ENCODE data around the gene SCGB1A1. TPM values are rescaled to one million over a fixed set of nuclear protein-coding genes. Genes with fewer than 3 reads are reported as not detected.
A peak's percentile ranks its signal among the peaks of the same experiment; 100 is the strongest.

The SCGB1A1 gene
- total and polyA plus RNA-seq, 4 donors, result not detected

GRCh38 chr11:62400760-62401159 is 18.1 kb upstream of the SCGB1A1 start:
- no peaks in the 10 kb centered on the region for H3K27me3 ChIP-seq (ENCODE audit: control insufficient read depth in 4 of 4, insufficient read depth in 4 of 4, low read length in 3 of 4)
- TF ChIP-seq YY1 (IDR thresholded peaks at IDR 0.05), result no peak
- peak; percentile 9 for TF ChIP-seq SP1 (IDR thresholded peaks at IDR 0.05)
- no peak for TF ChIP-seq JUND (IDR thresholded peaks at IDR 0.05)
- TF ChIP-seq MAX (IDR thresholded peaks at IDR 0.05), result no peak
- TF ChIP-seq CTCF (IDR thresholded peaks at IDR 0.05; ENCODE audit: low read depth, low read length, missing input control), result no peak
- peak; percentile 93 for TF ChIP-seq NR2F2 (IDR thresholded peaks at IDR 0.05)
- no peak overlapping the region for H3K9ac ChIP-seq (ENCODE audit: low read depth in 1 of 2, low read length in 2 of 2)
- 66% methylated on average over 9 of the region's 9 CpGs for WGBS
- H3K27ac ChIP-seq (ENCODE audit: low read depth in 1 of 2, low read length in 2 of 2), result no peak overlapping the region
- no peak overlapping the region for H3K4me3 ChIP-seq (ENCODE audit: low read depth in 1 of 3, low read length in 3 of 3)
- H3K4me1 ChIP-seq (ENCODE audit: control insufficient read depth in 4 of 4, insufficient read depth in 4 of 4, low read length in 3 of 4), result peaks cover 8 to 27% (median 11%) of the 10 kb centered on the region in 4 donors
- no peak for DNase-seq (ENCODE audit: low spot score)
- no peaks in the 10 kb centered on the region for H3K36me3 ChIP-seq (ENCODE audit: control insufficient read depth in 4 of 4, insufficient read depth in 3 of 4, low read depth in 1 of 4, low read length in 3 of 4)
- H3K9me3 ChIP-seq (ENCODE audit: control insufficient read depth in 4 of 4, low read length in 3 of 4), result no peaks in the 10 kb centered on the region

GRCh38 chr11:62401356-62401755 is 17.5 kb upstream of the SCGB1A1 start:
- TF ChIP-seq FOXA1 (IDR thresholded peaks at IDR 0.05) (no peak), MAX (IDR thresholded peaks at IDR 0.05) (no peak), HNF4G (IDR thresholded peaks at IDR 0.05) (no peak), JUND (IDR thresholded peaks at IDR 0.05) (no peak)
- DNase-seq (ENCODE audit: low spot score), result no peak
- H3K4me3 ChIP-seq (ENCODE audit: low read depth in 1 of 3, low read length in 3 of 3), result no peak overlapping the region
- H3K27me3 ChIP-seq (ENCODE audit: control insufficient read depth in 4 of 4, insufficient read depth in 4 of 4, low read length in 3 of 4), result no peaks in the 10 kb centered on the region
- no peak overlapping the region for H3K27ac ChIP-seq (ENCODE audit: low read depth in 1 of 2, low read length in 2 of 2)
- WGBS, result 93% methylated on average over 5 of the region's 5 CpGs
- H3K36me3 ChIP-seq (ENCODE audit: control insufficient read depth in 4 of 4, insufficient read depth in 3 of 4, low read depth in 1 of 4, low read length in 3 of 4), result no peaks in the 10 kb centered on the region
- H3K9ac ChIP-seq (ENCODE audit: low read depth in 1 of 2, low read length in 2 of 2), result no peak overlapping the region
- no peaks in the 10 kb centered on the region for H3K9me3 ChIP-seq (ENCODE audit: control insufficient read depth in 4 of 4, low read length in 3 of 4)
- H3K4me1 ChIP-seq (ENCODE audit: control insufficient read depth in 4 of 4, insufficient read depth in 4 of 4, low read length in 3 of 4), result peaks cover 8 to 27% (median 11%) of the 10 kb centered on the region in 4 donors

- no peak overlapping the region for H3K4me3 ChIP-seq (ENCODE audit: low read depth in 1 of 3, low read length in 3 of 3)
- no peak for DNase-seq (ENCODE audit: low spot score)
- 81% methylated on average over 7 of the region's 7 CpGs for WGBS
Observed at GRCh38 chr11:62401811-62402210, 17.0 kb upstream of the SCGB1A1 start.

More at GRCh38 chr11:62401811-62402210, 17.0 kb upstream of the SCGB1A1 start:
- Histone ChIP-seq H3K36me3 (ENCODE audit: control insufficient read depth in 4 of 4, insufficient read depth in 3 of 4, low read depth in 1 of 4, low read length in 3 of 4) (no peaks in the 10 kb centered on the region), H3K9ac (ENCODE audit: low read depth in 1 of 2, low read length in 2 of 2) (no peak overlapping the region), H3K9me3 (ENCODE audit: control insufficient read depth in 4 of 4, low read length in 3 of 4) (no peaks in the 10 kb centered on the region), H3K27me3 (ENCODE audit: control insufficient read depth in 4 of 4, insufficient read depth in 4 of 4, low read length in 3 of 4) (no peaks in the 10 kb centered on the region), H3K4me1 (ENCODE audit: control insufficient read depth in 4 of 4, insufficient read depth in 4 of 4, low read length in 3 of 4) (peaks cover 8 to 27% (median 11%) of the 10 kb centered on the region in 4 donors), H3K27ac (ENCODE audit: low read depth in 1 of 2, low read length in 2 of 2) (peak overlapping the region in 1 of 2 donors; percentile 25)
- no peak for TF ChIP-seq ATF3 (IDR thresholded peaks at IDR 0.05)
- TF ChIP-seq HNF4A (conservative IDR thresholded peaks at IDR 0.05), result no peak
- no peak for TF ChIP-seq RXRA (IDR thresholded peaks at IDR 0.05)
- TF ChIP-seq SP1 (IDR thresholded peaks at IDR 0.05), result no peak
- TF ChIP-seq RAD21 (IDR thresholded peaks at IDR 0.05), result no peak
- TF ChIP-seq YY1 (IDR thresholded peaks at IDR 0.05), result no peak
- TF ChIP-seq REST (IDR thresholded peaks at IDR 0.05), result no peak
- TF ChIP-seq TAF1 (conservative IDR thresholded peaks at IDR 0.05), result no peak
- TF ChIP-seq FOXA1 (IDR thresholded peaks at IDR 0.05), result no peak
- TF ChIP-seq MAX (IDR thresholded peaks at IDR 0.05), result no peak
- no peak for TF ChIP-seq FOXA2 (IDR thresholded peaks at IDR 0.05)
- TF ChIP-seq ZBTB33 (IDR thresholded peaks at IDR 0.05), result no peak
- TF ChIP-seq JUND (IDR thresholded peaks at IDR 0.05), result no peak
- TF ChIP-seq GABPA (IDR thresholded peaks at IDR 0.05 in 1 of 2, conservative IDR thresholded peaks at IDR 0.05 in 1 of 2), result no peak

All from liver (tissue), 9 donors.